Psoas muscle (tissue), 8 donors: ENCODE data around the gene TCOF1. TPM values are rescaled to one million over a fixed set of nuclear protein-coding genes. Genes with fewer than 3 reads are reported as not detected.

Experiments used
- ATAC-seq, 4 donors: fragments of 200-7000 bp; cut with Tn5 transposase; one replicate each; pipeline ENCODE4 v1.9.1; 2020; ENCODE audit warnings: moderate library complexity in 3 of 4, mild to moderate bottlenecking in 2 of 4
- DNase-seq, 2 donors: peaks; one replicate each; pipeline ENCODE4 v3.0.0-alpha.2; 2020
- H3K27ac ChIP-seq: fragments of 200-600 bp; one replicate; pipeline ENCODE4 v1.8.0; 2022
- H3K27me3 ChIP-seq, 3 donors: fragments of 200-600 bp in 1 of 3; one replicate each; pipeline versions ENCODE4 v1.6.1 to v1.8.0; 2013 to 2022; ENCODE audit warnings: low read length in 2 of 3, mild to moderate bottlenecking in 2 of 3, moderate library complexity in 1 of 3; ENCODE audit not compliant: insufficient read depth in 3 of 3
- H3K36me3 ChIP-seq, 2 donors: fragments of 200-600 bp in 1 of 2; one replicate each; pipeline versions ENCODE4 v1.6.1 to v1.8.0; 2013 to 2022; ENCODE audit warnings: low read depth in 1 of 2, mild to moderate bottlenecking in 1 of 2, moderate library complexity in 1 of 2; ENCODE audit not compliant: insufficient read depth in 1 of 2
- H3K4me1 ChIP-seq: fragments of 200-600 bp; one replicate; pipeline ENCODE4 v1.8.0; 2022
- H3K4me3 ChIP-seq: fragments of 200-600 bp; one replicate; pipeline ENCODE4 v1.8.0; 2022; ENCODE audit warnings: mild to moderate bottlenecking
- H3K9me3 ChIP-seq: fragments of 200-600 bp; one replicate; pipeline ENCODE4 v1.8.0; 2022
- CTCF ChIP-seq: fragments of 200-600 bp; IDR thresholded peaks from one replicate; pipeline ENCODE4 v1.8.0; 2022; ENCODE audit warnings: antibody characterized with exemption
- WGBS, 3 donors: extraction: QIAGEN DNeasy Blood & Tissue Kit; methylation state at CpG; one replicate each; pipeline versions ENCODE4 v1.1.6 to v1.1.7; 2013; 5-methylcytosine and 5-hydroxymethylcytosine counted together
- intact Hi-C, 2 donors: fragments of 100-400 bp; cut with DNase I; formaldehyde crosslinking; loops; one replicate each; pipeline versions ENCODE4 v1.11.0 to v1.14.2; 2022
- polyA plus RNA-seq, 3 donors: library from polyadenylated mRNA; stranded (reverse); fragments of 200-250 nt; gene quantifications; one replicate each; pipeline ENCODE4 v1.2.3, GENCODE V29; 2013
- total RNA-seq, 4 donors: library from RNA; stranded (reverse); fragmentation: NEBNext Ultra II Directional in 2 of 4; extraction: Animal tissue kit (Norgen Biotek cat#: 25700) in 2 of 4; gene quantifications; one replicate each; pipeline versions ENCODE4 v1.2.1 to v1.2.4, GENCODE V29; 2021 to 2023
- donor health status: healthy with polysubstance abuse.
- donor health status: DM: no; HTN: no; CAD: no; lungs with moderate emphysema.
- donor health status: Bipolar disorder and iron deficiency.
- donor health status: healthy.
- donor health status: DM: yes; HTN: yes; CAD: no.
- donor health status: DM: no; HTN: no; CAD: no.
- donor health status: DM: no; HTN: no; CAD: no.
- donor health status: DM: yes; HTN: yes; CAD: no.

Gene TCOF1
- total and polyA plus RNA-seq, 7 donors: 18.3 to 26.7 (median 24.2) TPM

DNA sequence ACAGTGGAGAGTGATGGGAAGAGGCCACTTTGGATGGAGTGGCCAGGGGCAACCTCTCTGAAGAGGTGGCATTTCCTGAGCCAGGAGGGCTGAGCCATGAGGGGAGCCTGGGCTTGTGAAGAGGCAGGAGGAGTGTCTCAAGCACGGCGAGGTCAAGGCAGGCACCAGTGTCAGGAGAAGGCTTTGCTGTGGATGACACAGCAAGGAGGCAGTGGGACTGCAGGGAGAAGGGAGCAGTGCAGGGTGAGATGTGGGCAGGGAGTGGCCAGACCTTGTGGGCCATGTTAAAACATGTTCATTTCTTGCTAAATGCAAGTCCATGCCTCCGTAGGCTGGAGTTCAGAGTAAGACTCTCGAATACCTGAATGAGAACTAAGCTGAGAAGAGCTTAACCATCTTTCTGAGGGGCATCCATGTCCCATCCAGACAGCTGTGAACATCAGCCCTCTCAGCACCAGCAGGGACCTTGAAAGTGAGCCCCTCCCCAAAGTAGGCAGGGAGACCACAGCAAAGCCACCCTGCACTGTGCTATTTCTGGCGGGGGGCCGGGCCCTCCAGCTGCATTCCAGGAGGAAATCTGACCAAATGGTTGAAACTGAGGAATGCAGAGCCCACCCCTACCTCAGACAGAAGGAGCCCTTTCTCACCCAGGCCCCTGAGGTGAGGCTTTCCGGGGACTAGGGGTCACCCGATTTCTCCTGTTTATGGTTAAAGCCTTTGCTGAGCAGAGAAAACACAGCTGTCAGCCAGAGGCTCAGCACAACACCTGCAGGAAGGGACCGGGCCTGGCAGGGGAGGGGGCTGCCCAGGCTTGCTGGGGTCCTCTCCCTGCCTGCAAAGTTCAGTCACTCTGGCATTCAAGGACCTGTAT, 38.6 kb upstream of the TCOF1 start:
- Histone ChIP-seq H3K4me3 (no peak overlapping the region), H3K4me1 (peaks cover 9% of the 10 kb centered on the region), H3K9me3 (no peaks in the 10 kb centered on the region), H3K27me3 (no peaks in the 10 kb centered on the region), H3K27ac (no peak overlapping the region), H3K36me3 (no peaks in the 10 kb centered on the region)
- no peak for DNase-seq
- TF ChIP-seq CTCF: no peak
- no peak for ATAC-seq
- whole genome bisulfite sequencing, 3 donors: 75 to 85% (median 82%) methylated on average over 9 of the region's 9 CpGs
- intact Hi-C loops: no loop called here

- no peak for TF ChIP-seq CTCF
- no peak overlapping the region for H3K27ac ChIP-seq
- no peak for DNase-seq
Observed at GRCh38 chr5:150319484-150319790, 38.1 kb upstream of the TCOF1 start.

GRCh38 chr5:150320044-150320613, 37.4 kb upstream of the TCOF1 start:
- Histone ChIP-seq H3K36me3 (no peaks in the 10 kb centered on the region), H3K27ac (peak overlapping the region; percentile 38), H3K27me3 (no peaks in the 10 kb centered on the region), H3K9me3 (no peaks in the 10 kb centered on the region), H3K4me3 (no peak overlapping the region), H3K4me1 (peaks cover 9% of the 10 kb centered on the region)
- peak; percentile 74 to 90 (median 82) for ATAC-seq
- 24 to 41% (median 30%) methylated on average over 2 of the region's 2 CpGs for WGBS, 3 donors
- no peak for TF ChIP-seq CTCF
- DNase-seq: peak; percentile 76 to 82
- intact Hi-C loops: no loop called here

More at GRCh38 chr5:150319484-150319790, 38.1 kb upstream of the TCOF1 start:
- intact Hi-C loops: no loop called here
- H3K4me3 ChIP-seq: no peak overlapping the region
- 93 to 95% (median 95%) methylated on average over 6 of the region's 6 CpGs for WGBS, 3 donors
- peaks cover 9% of the 10 kb centered on the region for H3K4me1 ChIP-seq
- no peaks in the 10 kb centered on the region for H3K9me3 ChIP-seq
- no peaks in the 10 kb centered on the region for H3K36me3 ChIP-seq
- ATAC-seq: no peak
- no peaks in the 10 kb centered on the region for H3K27me3 ChIP-seq

GRCh38 chr5:150321211-150321610, 36.3 kb upstream of the TCOF1 start:
- intact Hi-C loops: no loop called here
- ATAC-seq: no peak

More at GRCh38 chr5:150321211-150321610, 36.3 kb upstream of the TCOF1 start:
- Histone ChIP-seq H3K27ac (no peak overlapping the region), H3K9me3 (no peaks in the 10 kb centered on the region), H3K36me3 (no peaks in the 10 kb centered on the region), H3K27me3 (no peaks in the 10 kb centered on the region), H3K4me1 (peaks cover 9% of the 10 kb centered on the region), H3K4me3 (no peak overlapping the region)
- TF ChIP-seq CTCF: no peak
- DNase-seq: no peak
- WGBS, 3 donors: 94 to 100% (median 98%) methylated on average over 1 of the region's 1 CpG
